DND-41 (cell line): ENCODE measurements around the gene CXXC1.
A peak's percentile ranks its signal among the peaks of the same experiment; 100 is the strongest.

Experiments
- ATAC-seq: fragments of 200-7000 bp; cut with Tn5 transposase; 3 replicates; pipeline ENCODE4 v1.9.1; 2021; ENCODE audit warnings: low read depth; ENCODE audit not compliant: insufficient read depth
- DNase-seq: peaks from one replicate; pipeline ENCODE4 v3.0.0-alpha.2; 2020
- H2AFZ ChIP-seq: 2 replicates; pipeline ENCODE4 v1.6.0; 2012; ENCODE audit warnings: low read depth, low read length
- H3K27ac ChIP-seq: 2 replicates; pipeline ENCODE4 v1.5.1; 2012; ENCODE audit warnings: low read length, inconsistent platforms
- H3K27me3 ChIP-seq: fragments of 200-600 bp; sonication (generic); 2 replicates; pipeline ENCODE4 v1.6.0; 2012; ENCODE audit warnings: low read length, mild to moderate bottlenecking, inconsistent platforms; ENCODE audit not compliant: insufficient read depth, poor library complexity
- H3K36me3 ChIP-seq: 2 replicates; pipeline ENCODE4 v1.5.1; 2012; ENCODE audit warnings: low read length, inconsistent platforms; ENCODE audit not compliant: insufficient read depth
- H3K4me1 ChIP-seq: 2 replicates; pipeline ENCODE4 v1.5.1; 2012; ENCODE audit warnings: mild to moderate bottlenecking, low read length; ENCODE audit not compliant: insufficient read depth
- H3K4me2 ChIP-seq: 2 replicates; pipeline ENCODE4 v1.6.0; 2012; ENCODE audit warnings: mild to moderate bottlenecking, moderate library complexity, low read length, inconsistent platforms; ENCODE audit not compliant: insufficient read depth
- H3K4me3 ChIP-seq, 2 experiments: fragments of 200-600 bp in 1 of 2; shearing (Covaris generic) in 1 of 2; 2 replicates each; pipeline ENCODE4 v1.5.1; 2012 to 2016; ENCODE audit warnings: inconsistent platforms in 2 of 2, low read length in 2 of 2, mild to moderate bottlenecking in 2 of 2, low read depth in 1 of 2, moderate library complexity in 1 of 2
- H3K79me2 ChIP-seq: 2 replicates; pipeline ENCODE4 v1.6.0; 2012; ENCODE audit warnings: low read length, inconsistent platforms; ENCODE audit not compliant: insufficient read depth
- H3K9ac ChIP-seq: 2 replicates; pipeline ENCODE4 v1.6.0; 2012; ENCODE audit warnings: low read depth, mild to moderate bottlenecking, inconsistent platforms, low read length, moderate library complexity
- H3K9me3 ChIP-seq: 2 replicates; pipeline ENCODE4 v1.5.1; 2012; ENCODE audit warnings: low read length, moderate library complexity, mild to moderate bottlenecking, inconsistent platforms; ENCODE audit not compliant: insufficient read depth, severe bottlenecking
- H4K20me1 ChIP-seq: 2 replicates; pipeline ENCODE4 v1.6.0; 2012; ENCODE audit warnings: low read length; ENCODE audit not compliant: insufficient read depth
- EZH2 ChIP-seq: IDR thresholded peaks from 3 replicates; pipeline ENCODE4 v1.6.1; 2012; ENCODE audit warnings: borderline replicate concordance, low read depth, mild to moderate bottlenecking, moderate library complexity, low read length, inconsistent platforms; ENCODE audit not compliant: severe bottlenecking
- TF ChIP-seq, protein P1 (sequence below): IDR thresholded peaks from 2 replicates; pipeline ENCODE4 v1.5.1; 2012; ENCODE audit warnings: borderline replicate concordance, low read length, moderate library complexity, mild to moderate bottlenecking; ENCODE audit not compliant: poor library complexity, severe bottlenecking; ENCODE audit errors: extremely low read depth

The CXXC1 gene

DNA sequence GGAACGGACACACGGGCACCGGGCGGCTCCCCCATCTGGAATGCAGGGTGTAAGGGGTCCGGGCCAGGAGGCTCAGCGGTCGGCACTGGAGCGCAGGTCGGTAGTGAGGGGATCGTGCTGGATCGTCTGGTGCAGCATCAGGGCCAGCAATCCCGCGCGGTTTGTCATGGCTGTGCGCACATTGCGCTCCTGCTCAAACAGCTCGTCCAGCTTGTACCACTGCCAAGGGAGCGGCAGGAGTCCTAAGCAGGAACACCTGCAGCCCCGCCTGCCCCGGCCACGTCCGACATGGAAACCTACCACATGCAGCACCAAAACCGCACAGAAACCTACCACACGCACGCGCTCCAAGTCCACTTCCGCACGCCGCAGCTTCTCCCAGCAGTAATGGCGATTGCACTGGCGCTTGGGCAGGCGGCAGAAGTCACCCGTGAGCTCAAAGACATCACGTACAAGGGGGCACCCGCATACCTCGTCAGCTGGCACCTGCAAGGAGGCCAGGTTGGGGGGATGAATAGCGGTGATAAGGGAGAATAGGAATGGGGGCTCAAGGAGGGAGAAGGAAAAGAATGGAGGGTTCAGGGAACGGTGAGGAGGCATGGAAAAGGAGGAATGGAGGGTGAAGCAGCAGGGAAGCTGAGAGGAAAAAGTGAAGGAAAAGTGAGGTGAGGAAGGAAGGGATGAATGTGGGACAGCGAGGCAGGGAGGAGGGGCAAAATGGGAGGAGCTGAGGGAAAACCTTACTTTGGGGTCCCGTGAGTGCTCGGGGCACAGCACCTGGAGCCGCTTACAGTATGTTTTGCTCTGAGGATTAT is 4.8 kb downstream of the CXXC1 start:
- peaks cover 61% of the 10 kb centered on the region for H3K4me1 ChIP-seq
- peaks cover 10% of the 10 kb centered on the region; the same call in 1 of the 2 replicates for H4K20me1 ChIP-seq
- peaks cover 72% of the 10 kb centered on the region for H3K36me3 ChIP-seq
- peak overlapping the region in 1 of 2 experiments; percentile 90; a peak in 2 of 4 replicates for H3K4me3 ChIP-seq
- peak overlapping the region; percentile 66 for H3K9ac ChIP-seq
- H3K27ac ChIP-seq = no peak overlapping the region; the same call in 1 of the 2 replicates
- no peak overlapping the region for H2AFZ ChIP-seq
- no peaks in the 10 kb centered on the region for H3K27me3 ChIP-seq
- TF ChIP-seq, protein P1, sequence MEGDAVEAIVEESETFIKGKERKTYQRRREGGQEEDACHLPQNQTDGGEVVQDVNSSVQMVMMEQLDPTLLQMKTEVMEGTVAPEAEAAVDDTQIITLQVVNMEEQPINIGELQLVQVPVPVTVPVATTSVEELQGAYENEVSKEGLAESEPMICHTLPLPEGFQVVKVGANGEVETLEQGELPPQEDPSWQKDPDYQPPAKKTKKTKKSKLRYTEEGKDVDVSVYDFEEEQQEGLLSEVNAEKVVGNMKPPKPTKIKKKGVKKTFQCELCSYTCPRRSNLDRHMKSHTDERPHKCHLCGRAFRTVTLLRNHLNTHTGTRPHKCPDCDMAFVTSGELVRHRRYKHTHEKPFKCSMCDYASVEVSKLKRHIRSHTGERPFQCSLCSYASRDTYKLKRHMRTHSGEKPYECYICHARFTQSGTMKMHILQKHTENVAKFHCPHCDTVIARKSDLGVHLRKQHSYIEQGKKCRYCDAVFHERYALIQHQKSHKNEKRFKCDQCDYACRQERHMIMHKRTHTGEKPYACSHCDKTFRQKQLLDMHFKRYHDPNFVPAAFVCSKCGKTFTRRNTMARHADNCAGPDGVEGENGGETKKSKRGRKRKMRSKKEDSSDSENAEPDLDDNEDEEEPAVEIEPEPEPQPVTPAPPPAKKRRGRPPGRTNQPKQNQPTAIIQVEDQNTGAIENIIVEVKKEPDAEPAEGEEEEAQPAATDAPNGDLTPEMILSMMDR = no peak
- no peak for TF ChIP-seq EZH2
- H3K4me2 ChIP-seq = peak overlapping the region; percentile 88
- ATAC-seq (no peak), DNase-seq (no peak)
- no peaks in the 10 kb centered on the region for H3K9me3 ChIP-seq
- peaks cover 65% of the 10 kb centered on the region for H3K79me2 ChIP-seq

- peak overlapping the region; percentile 88 for H3K4me2 ChIP-seq
- peaks cover 10% of the 10 kb centered on the region; the same call in 1 of the 2 replicates for H4K20me1 ChIP-seq
- H3K4me3 ChIP-seq = peak overlapping the region; percentile 35 to 90
- H3K36me3 ChIP-seq = peaks cover 79% of the 10 kb centered on the region
- H3K79me2 ChIP-seq = peaks cover 63% of the 10 kb centered on the region
- 0 out of 3 replicates have a peak, but pooled peaks have one; percentile 2 for ATAC-seq
- no peaks in the 10 kb centered on the region for H3K27me3 ChIP-seq
- peak overlapping the region; percentile 85 for H3K27ac ChIP-seq
- peak overlapping the region; percentile 66 for H3K9ac ChIP-seq
- no peaks in the 10 kb centered on the region for H3K9me3 ChIP-seq
- H3K4me1 ChIP-seq = peaks cover 61% of the 10 kb centered on the region
- DNase-seq = no peak
- peak overlapping the region; percentile 89 for H2AFZ ChIP-seq
- TF ChIP-seq EZH2 = no peak
- TF ChIP-seq, protein P1 = no peak
Measured at GRCh38 chr18:50281972-50282520, 5.4 kb downstream of the CXXC1 start.

- TF ChIP-seq, protein P1 = peak; percentile 39
- no peak for TF ChIP-seq EZH2
- Histone ChIP-seq H3K9me3 (no peaks in the 10 kb centered on the region), H3K27ac (peak within 1 kb of the TSS; percentile 85), H3K9ac (peak within 1 kb of the TSS; percentile 66), H3K79me2 (peaks cover 57% of the 10 kb centered on the region), H3K36me3 (peaks cover 83% of the 10 kb centered on the region), H3K4me1 (peaks cover 56% of the 10 kb centered on the region), H3K4me3 (peak within 1 kb of the TSS; percentile 64 to 90), H4K20me1 (peaks cover 9% of the 10 kb centered on the region; the same call in 1 of the 2 replicates), H3K4me2 (peak within 1 kb of the TSS; percentile 88), H3K27me3 (no peaks in the 10 kb centered on the region), H2AFZ (peak within 1 kb of the TSS; percentile 89)
- DNase-seq (peak; percentile 97), ATAC-seq (peak; percentile 89)
Measured at GRCh38 chr18:50281295-50281971, 6.1 kb downstream of the CXXC1 start, which contains the start of gene MBD1. Gene MBD1 (minus strand): TSS chr18:50281523. CDS start chr18:50279992, 1,531 bp downstream.
